Hematopoietic multipotent progenitor cell treated with erythropoietin and hydrocortisone succinate and interleukin-3 and kit ligand, for 4 days (in vitro differentiated cells): ENCODE measurements around the gene NUPR1.
"Not testable (repeated sequence)": the region's sequence is repeated elsewhere in the genome, so short reads cannot be mapped to it uniquely, and the experiment has no call there.

Source experiments
- DNase-seq: peaks from one replicate; pipeline ENCODE4 v3.0.0-alpha.2; 2015

The NUPR1 gene

DNA sequence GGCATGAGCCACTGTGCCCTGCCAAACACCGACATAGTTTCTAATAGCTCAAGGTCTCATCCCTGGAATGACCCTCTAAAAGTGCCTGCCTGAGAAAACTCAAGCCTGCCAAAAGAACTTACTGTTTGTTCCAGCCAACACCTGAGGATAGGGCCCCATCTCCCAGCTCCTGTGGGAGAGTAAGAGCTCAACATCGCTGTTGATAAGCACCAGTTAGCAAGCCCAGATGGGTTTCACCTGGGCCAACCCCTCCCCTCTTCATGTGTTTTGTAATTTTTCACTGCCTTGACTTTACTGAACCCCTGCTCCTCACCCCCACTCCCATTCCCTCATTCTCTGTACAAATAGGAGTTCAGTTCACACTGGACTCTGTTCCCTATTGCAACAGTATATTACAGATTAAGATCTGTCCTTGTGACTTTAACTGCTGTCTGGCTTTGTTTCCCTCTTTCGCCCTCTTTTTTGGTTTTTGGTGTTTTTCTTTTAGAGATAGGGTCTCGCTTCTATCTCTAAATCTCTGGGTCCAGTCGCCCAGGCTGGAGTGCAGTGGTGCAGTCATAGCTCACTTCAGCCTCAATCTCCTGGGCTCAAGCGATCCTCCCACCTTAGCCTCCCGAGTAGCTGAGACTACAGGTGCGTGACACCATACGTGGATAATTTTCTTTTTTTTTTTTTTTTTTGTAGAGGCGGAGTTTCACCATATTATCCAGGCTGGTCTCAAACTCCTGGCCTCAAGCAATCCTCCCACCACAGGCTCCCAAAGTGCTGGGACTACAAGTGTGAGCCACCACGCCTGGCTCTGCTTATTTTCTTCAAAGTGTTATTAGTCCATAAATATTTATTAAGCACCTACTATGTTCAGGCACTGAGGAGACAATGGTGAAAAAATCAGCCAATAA lies 12.3 kb downstream of the NUPR1 start:
- no peak for DNase-seq

- peak; percentile 62 for DNase-seq
These were observed 14.0 kb downstream of the NUPR1 start for GRCh38 chr16:28524681-28525171.

GRCh38 chr16:28522792-28523191 lies 16.0 kb downstream of the NUPR1 start:
- no peak for DNase-seq

GRCh38 chr16:28521436-28521835 lies 17.3 kb downstream of the NUPR1 start:
- DNase-seq, result no peak

- DNase-seq, result no peak
These were observed 18.1 kb downstream of the NUPR1 start for GRCh38 chr16:28520672-28521071.

DNA sequence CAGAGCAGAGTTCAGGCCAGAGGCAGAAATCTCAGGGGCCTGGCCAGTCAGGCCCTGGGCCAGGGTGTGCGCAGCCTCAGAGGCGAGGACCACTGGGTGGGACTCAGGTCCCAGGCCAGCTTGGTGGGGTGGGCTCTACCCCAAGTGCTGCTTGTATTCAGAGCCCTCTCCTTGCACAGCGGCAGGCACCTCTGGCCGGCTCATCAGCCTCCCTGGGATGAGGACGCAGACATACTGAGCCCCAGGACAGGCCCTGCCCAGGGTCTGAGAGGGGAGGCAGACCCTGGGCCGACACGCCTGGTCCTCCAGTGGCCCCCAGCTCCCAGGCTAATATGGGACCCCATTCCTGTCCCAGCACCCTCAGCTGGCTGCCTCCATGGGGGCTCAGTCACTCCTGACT lies 24.5 kb downstream of the NUPR1 start:
- no peak for DNase-seq

GRCh38 chr16:28513484-28514181 lies 25.1 kb downstream of the NUPR1 start:
- no peak for DNase-seq

DNA sequence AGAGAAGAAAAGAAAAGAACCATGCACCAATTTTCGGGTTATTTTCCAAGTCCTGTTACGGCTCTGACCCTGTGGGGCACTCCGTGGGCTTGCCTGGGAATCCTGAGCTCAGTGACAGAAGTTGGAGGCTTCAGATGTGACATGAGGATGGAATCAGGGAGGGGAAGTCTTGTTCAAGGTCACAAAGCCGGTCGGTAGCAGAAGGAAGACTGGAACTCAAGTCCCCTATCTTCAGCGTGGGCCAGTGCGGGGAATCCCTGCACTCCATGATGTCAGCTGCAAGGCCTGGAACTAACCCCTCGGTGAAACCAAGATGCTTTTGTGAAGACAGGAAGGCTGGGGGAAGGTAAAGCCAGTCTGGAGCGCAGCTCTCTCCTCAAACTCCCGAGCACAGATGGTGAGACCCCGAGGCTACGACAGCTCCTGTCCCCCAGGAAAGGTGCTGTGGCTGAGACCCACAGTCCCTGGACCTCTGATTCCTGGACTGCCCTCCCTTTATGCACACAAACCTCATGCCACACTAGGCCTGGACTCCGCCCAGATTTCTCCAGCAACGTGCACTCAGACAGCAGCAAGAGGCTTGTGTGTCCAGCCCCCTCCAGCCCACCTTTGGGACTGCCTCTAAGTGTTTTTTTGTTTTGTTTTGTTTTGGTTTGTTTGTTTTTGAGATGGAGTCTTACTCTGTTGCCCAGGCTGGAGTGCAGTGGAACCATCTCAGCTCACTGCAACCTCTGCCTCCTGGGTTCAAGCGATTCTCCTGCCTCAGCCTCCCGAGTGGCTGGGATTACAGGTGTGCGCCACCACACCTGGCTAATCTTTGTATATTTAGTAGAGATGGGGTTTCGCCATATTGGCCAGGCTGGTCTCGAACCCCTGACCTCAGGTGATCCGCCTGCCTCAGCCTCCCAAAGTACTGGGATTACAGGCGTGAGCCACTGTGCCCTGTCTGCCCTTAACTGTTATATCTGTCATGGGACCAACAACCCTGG lies 26.7 kb downstream of the NUPR1 start:
- DNase-seq, result no peak

DNA sequence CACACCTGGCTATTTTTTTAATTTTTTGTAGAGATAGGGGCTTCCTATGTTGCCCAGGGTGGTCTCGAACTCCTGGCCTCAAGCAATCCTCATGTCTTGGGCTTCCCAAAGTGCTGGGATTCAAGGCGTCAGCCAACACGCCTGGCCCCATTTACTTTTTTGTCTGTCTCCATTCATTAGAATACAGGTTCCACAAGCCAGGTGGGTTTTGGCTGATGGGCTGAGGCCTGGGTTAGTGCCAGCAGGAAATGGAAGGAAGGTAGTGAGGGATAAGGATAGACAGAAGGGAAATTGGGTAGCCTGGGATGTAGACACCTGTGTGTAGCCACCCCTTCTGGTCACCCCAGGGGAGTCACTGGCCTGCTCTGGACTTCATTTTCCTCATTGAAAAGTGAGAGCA lies 27.7 kb downstream of the NUPR1 start:
- no peak for DNase-seq

GRCh38 chr16:28505489-28506137 lies 33.2 kb downstream of the NUPR1 start:
- DNase-seq, result no peak

DNA sequence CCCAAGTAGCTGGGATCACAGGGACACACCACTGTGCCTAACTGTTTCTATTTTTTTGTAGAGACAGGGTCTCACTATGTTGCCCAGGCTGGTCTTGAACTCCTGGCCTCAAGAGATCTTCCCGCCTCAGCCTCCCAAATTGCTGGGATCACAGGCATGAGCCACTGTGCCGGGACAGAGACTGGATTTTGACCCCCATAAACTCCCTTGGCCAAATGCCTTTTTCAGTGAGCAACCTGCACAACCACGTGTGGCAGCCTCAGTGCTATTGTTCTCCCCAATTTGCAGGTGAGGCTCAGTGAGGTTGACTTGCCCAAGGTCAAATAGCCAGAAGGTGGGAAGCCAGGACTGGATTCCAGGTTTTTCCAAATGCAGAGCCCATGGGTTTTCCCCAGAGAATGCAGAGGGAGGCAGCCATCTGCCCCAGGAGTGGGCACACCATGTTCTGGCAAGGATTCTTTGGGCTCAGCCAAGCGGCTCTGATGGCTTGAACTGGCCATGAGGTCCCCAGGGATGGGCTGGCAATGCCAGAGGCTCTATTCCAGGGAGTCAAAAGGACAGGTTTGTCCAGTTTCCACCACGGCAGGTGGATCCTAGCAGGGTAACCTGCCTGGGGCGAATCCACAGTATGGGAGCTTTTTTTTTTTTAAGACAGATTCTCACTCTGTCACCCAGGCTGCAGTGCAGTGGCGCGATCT lies 33.9 kb downstream of the NUPR1 start:
- DNase-seq, result no peak

DNA sequence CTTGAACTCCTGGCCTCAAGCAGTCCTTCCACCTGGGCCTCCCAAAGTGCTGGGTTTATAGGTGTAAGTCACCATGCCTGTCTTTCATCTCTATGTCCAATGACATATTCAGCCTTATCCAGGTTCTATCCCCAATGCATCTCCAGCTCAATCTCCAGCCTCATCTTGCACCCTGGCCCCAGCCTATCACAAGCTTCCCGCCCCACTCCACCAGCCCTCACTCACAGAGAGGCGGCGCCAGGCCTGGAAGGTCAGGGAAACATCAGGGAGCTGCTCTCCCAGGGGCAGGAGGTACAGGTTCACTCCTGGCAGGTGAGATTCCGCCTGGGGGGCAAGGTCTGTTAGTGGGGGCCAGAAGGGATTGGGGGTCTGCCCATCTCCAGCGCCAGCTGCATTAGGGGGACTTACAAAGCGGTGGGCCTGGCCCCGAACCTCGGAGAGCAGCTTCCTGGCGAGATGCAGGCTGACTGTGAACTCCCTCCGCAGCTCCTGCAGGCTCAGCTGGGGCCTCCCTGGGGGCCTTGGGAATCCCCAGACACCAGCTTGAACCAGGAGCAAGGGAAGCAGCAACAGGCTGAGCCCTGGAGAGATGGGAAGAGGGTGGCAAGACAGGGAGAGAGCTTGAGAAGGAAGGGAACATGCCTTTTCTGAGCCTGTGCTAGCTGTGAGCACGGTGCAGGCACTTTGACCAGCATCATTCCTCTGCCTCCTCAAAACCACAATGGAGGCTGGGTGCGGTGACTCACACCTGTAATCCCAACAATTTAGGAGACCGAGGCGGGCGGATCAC lies 35.1 kb downstream of the NUPR1 start:
- no peak for DNase-seq

- DNase-seq, result no peak
These were observed 36.5 kb downstream of the NUPR1 start for GRCh38 chr16:28502290-28502689.

GRCh38 chr16:28501258-28502232 lies 37.2 kb downstream of the NUPR1 start:
- DNase-seq, result no peak

- DNase-seq, result not testable (repeated sequence)
These were observed 38.1 kb downstream of the NUPR1 start for GRCh38 chr16:28500476-28501180.

DNA sequence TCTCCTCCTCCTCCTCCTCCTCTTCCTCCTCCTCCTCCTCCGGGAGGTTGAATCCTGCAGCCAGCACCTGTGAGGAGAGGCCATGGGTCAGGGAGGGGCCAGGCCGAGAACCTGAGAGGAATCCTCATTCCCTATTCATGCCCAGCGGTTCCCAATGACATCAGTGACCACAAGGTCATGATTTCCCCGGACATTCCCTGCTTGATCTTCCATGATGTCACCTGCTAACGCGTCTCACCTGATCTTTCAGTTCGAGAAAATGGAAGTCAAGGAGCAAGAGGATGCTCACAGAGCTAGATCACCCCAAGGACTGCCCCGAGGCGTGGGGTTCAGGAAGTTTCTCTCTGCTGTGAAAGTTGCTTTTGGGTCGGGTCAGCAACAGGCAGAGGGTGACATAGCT lies 38.9 kb downstream of the NUPR1 start:
- DNase-seq, result no peak

- DNase-seq, result no peak
These were observed 40.0 kb downstream of the NUPR1 start for GRCh38 chr16:28498666-28499381.
